IMR-90 (cell line): ENCODE data around the gene STON2. TPM values are rescaled to one million over a fixed set of nuclear protein-coding genes. Genes with fewer than 3 reads are reported as not detected.

Experiments
- ATAC-seq: fragments of 200-7000 bp; cut with Tn5 transposase; 2 replicates; pipeline ENCODE4 v1.9.1; 2020; ENCODE audit warnings: low read depth, mild to moderate bottlenecking, moderate library complexity
- BruUV-seq: library from RNA; stranded (reverse); fragments of 400-500 nt; replicated peaks from 2 replicates; lab custom pipeline; 2021; lab: Mats Ljungman, UMichigan
- CTCF ChIA-PET: fragments of 300-600 bp; formaldehyde crosslinking; extraction: SDS; loops from one replicate; lab custom pipeline; 2021; ENCODE audit warnings: antibody characterized with exemption; lab: Yijun Ruan, JAX
- POLR2A ChIA-PET: fragments of 300-600 bp; sonication (Branson Sonifier 250); formaldehyde crosslinking; loops from one replicate; lab custom pipeline; 2022; ENCODE audit warnings: antibody characterized with exemption; ENCODE audit not compliant: unreplicated experiment; lab: Charles Lee
- DNase-seq: peaks from one replicate; pipeline ENCODE4 v3.0.0; 2013
- H2AFZ ChIP-seq: replicated peaks from 2 replicates; pipeline ENCODE3; 2013; ENCODE audit warnings: low read length, mild to moderate bottlenecking; ENCODE audit not compliant: poor library complexity
- H2AK5ac ChIP-seq: 2 replicates; pipeline ENCODE4 v1.6.1; 2013; ENCODE audit warnings: low read depth, low read length, inconsistent platforms
- H2AK9ac ChIP-seq: replicated peaks from 2 replicates; pipeline ENCODE3; 2013; ENCODE audit warnings: mild to moderate bottlenecking, low read depth, low read length, moderate library complexity; ENCODE audit not compliant: poor library complexity
- H2BK120ac ChIP-seq: 2 replicates; pipeline ENCODE4 v1.6.1; 2013; ENCODE audit warnings: low read depth, low read length, inconsistent platforms
- H2BK15ac ChIP-seq: 3 replicates; pipeline ENCODE4 v1.6.1; 2013; ENCODE audit warnings: low read depth, low read length, inconsistent platforms
- H2BK20ac ChIP-seq: 2 replicates; pipeline ENCODE4 v1.6.1; 2013; ENCODE audit warnings: low read depth, mild to moderate bottlenecking, inconsistent platforms, low read length, moderate library complexity
- H2BK5ac ChIP-seq: 2 replicates; pipeline ENCODE4 v1.6.1; 2013; ENCODE audit warnings: mild to moderate bottlenecking, low read depth, low read length, inconsistent platforms; ENCODE audit not compliant: poor library complexity, severe bottlenecking
- H3K14ac ChIP-seq: replicated peaks from 2 replicates; pipeline ENCODE4 v1.6.1; 2013; ENCODE audit warnings: low read depth, low read length, inconsistent platforms
- H3K18ac ChIP-seq: 2 replicates; pipeline ENCODE4 v1.6.1; 2013; ENCODE audit warnings: low read depth, low read length, control low read depth
- H3K23ac ChIP-seq: 2 replicates; pipeline ENCODE4 v1.6.1; 2013; ENCODE audit warnings: low read depth, low read length, inconsistent platforms
- H3K27ac ChIP-seq: 2 replicates; pipeline ENCODE4 v1.5.1; 2013; ENCODE audit warnings: mild to moderate bottlenecking, control low read depth, low read length; ENCODE audit not compliant: insufficient read depth
- H3K27me3 ChIP-seq: 2 replicates; pipeline ENCODE4 v1.6.1; 2013; ENCODE audit warnings: low read length; ENCODE audit not compliant: control insufficient read depth, insufficient read depth
- H3K36me3 ChIP-seq: 2 replicates; pipeline ENCODE4 v1.6.1; 2013; ENCODE audit warnings: low read length, mixed read lengths; ENCODE audit not compliant: control insufficient read depth, insufficient read depth
- H3K4ac ChIP-seq: 2 replicates; pipeline ENCODE4 v1.6.1; 2013; ENCODE audit warnings: low read depth, low read length, inconsistent platforms
- H3K4me1 ChIP-seq: 2 replicates; pipeline ENCODE4 v1.6.1; 2013; ENCODE audit warnings: low read length, mixed read lengths; ENCODE audit not compliant: control insufficient read depth, insufficient read depth
- H3K4me2 ChIP-seq: 2 replicates; pipeline ENCODE4 v1.6.1; 2013; ENCODE audit warnings: low read depth, mild to moderate bottlenecking, control low read depth, low read length, moderate library complexity
- H3K4me3 ChIP-seq: 2 replicates; pipeline ENCODE4 v1.5.1; 2013; ENCODE audit warnings: low read depth, mild to moderate bottlenecking, control low read depth, low read length, moderate library complexity; ENCODE audit not compliant: insufficient read depth
- H3K56ac ChIP-seq: 2 replicates; pipeline ENCODE4 v1.6.1; 2013; ENCODE audit warnings: low read length, inconsistent platforms; ENCODE audit not compliant: insufficient read depth; ENCODE audit errors: extremely low read depth
- H3K79me1 ChIP-seq, 2 experiments: 2 replicates each; pipeline ENCODE4 v1.6.1; 2013; ENCODE audit warnings: low read length in 2 of 2, inconsistent platforms in 1 of 2, low read depth in 1 of 2
- H3K9ac ChIP-seq: 2 replicates; pipeline ENCODE4 v1.6.1; 2013; ENCODE audit warnings: low read depth, low read length, control low read depth
- H3K9me1 ChIP-seq: 2 replicates; pipeline ENCODE4 v1.6.1; 2013; ENCODE audit warnings: low read length, inconsistent platforms; ENCODE audit not compliant: insufficient read depth
- H3K9me3 ChIP-seq: 2 replicates; pipeline ENCODE4 v1.6.1; 2013; ENCODE audit warnings: low read length; ENCODE audit not compliant: control insufficient read depth, insufficient read depth
- H4K20me1 ChIP-seq: 2 replicates; pipeline ENCODE4 v1.6.1; 2013; ENCODE audit warnings: low read length, inconsistent platforms; ENCODE audit not compliant: insufficient read depth
- H4K5ac ChIP-seq: 2 replicates; pipeline ENCODE4 v1.6.1; 2013; ENCODE audit warnings: mild to moderate bottlenecking, low read depth, low read length, control low read depth
- H4K8ac ChIP-seq, 2 experiments: 2 replicates each; pipeline ENCODE4 v1.6.1; 2013; ENCODE audit warnings: low read depth in 2 of 2, low read length in 2 of 2, control low read depth in 1 of 2, inconsistent platforms in 1 of 2
- H4K91ac ChIP-seq: 2 replicates; pipeline ENCODE4 v1.6.1; 2013; ENCODE audit warnings: low read depth, low read length, inconsistent platforms; ENCODE audit not compliant: insufficient read depth
- BHLHE40 ChIP-seq: fragments of 150-350 bp; IDR thresholded peaks from 2 replicates; pipeline ENCODE4 v1.6.1; 2016; ENCODE audit warnings: mild to moderate bottlenecking, low read depth, low read length
- CHD1 ChIP-seq: IDR thresholded peaks from 2 replicates; pipeline ENCODE4 v1.6.1; 2012; ENCODE audit warnings: low read depth, low read length, improper control_type of control experiment
- FOS ChIP-seq: fragments of 150-350 bp; IDR thresholded peaks from 2 replicates; pipeline ENCODE4 v1.6.1; 2016; ENCODE audit warnings: low read depth, low read length
- NFE2L2 ChIP-seq: fragments of 150-350 bp; IDR thresholded peaks from 2 replicates; pipeline ENCODE4 v1.6.1; 2016; ENCODE audit warnings: low read depth, mild to moderate bottlenecking, low read length
- POLR2A ChIP-seq: IDR thresholded peaks from 2 replicates; pipeline ENCODE4 v1.6.1; 2012; ENCODE audit warnings: mild to moderate bottlenecking, low read depth, low read length
- RAD21 ChIP-seq: IDR thresholded peaks from 2 replicates; pipeline ENCODE4 v1.6.1; 2012; ENCODE audit warnings: low read length, improper control_type of control experiment
- SMC3 ChIP-seq: fragments of 150-350 bp; IDR thresholded peaks from 2 replicates; pipeline ENCODE4 v1.6.1; 2016; ENCODE audit warnings: low read depth, mild to moderate bottlenecking, antibody characterized with exemption, low read length, moderate library complexity
- WGBS, 2 experiments: methylation state at CpG; one replicate each; pipeline versions ENCODE4 v1.1.5 to v1.1.7; 2013; ENCODE audit warnings: missing lambda C conversion rate in 2 of 2; ENCODE audit not compliant: insufficient read length in 1 of 2; ENCODE audit errors: extremely low coverage in 2 of 2; 5-methylcytosine and 5-hydroxymethylcytosine counted together
- dilution Hi-C: fragments of 300-500 bp; cut with HindIII; formaldehyde crosslinking; loops from one replicate; pipeline ENCODE4 v1.14.3; 2018; ENCODE audit warnings: low sequenced_read_pairs; ENCODE audit not compliant: unreplicated experiment
- in situ Hi-C: fragments of 300-500 bp; cut with MboI; formaldehyde crosslinking; loops from 3 replicates; pipeline ENCODE4 v1.14.3; 2019; ENCODE audit warnings: low sequenced_read_pairs, inconsistent platforms, mixed read lengths
- intact Hi-C: fragments of 100-400 bp; cut with micrococcal nuclease; formaldehyde crosslinking; loops from 2 replicates; pipeline ENCODE4 v1.10.0; 2022
- polyA plus RNA-seq, 3 experiments: library from polyadenylated mRNA; depleted of rRNA; stranded (reverse); fragments of >200 nt; gene quantifications; 2 replicates each; pipeline ENCODE4 v1.2.3, GENCODE V29; 2012; ENCODE audit warnings: low replicate concordance in 1 of 3
- total RNA-seq: library from RNA; depleted of rRNA; stranded (reverse); fragments of >200 nt; gene quantifications from 2 replicates; pipeline ENCODE4 v1.2.3, GENCODE V29; 2012

STON2 gene
- total and polyA plus RNA-seq, 2 of the 4 experiments (the other 2 are of a cell fraction), result not detected

GRCh38 chr14:81390696-81391095 lies 9.4 kb downstream of the STON2 start:
- H3K23ac ChIP-seq, result no peak overlapping the region
- H3K4me2 ChIP-seq, result no peak overlapping the region
- POLR2A ChIA-PET, result no interaction called here
- no peaks in the 10 kb centered on the region for H3K27me3 ChIP-seq
- no peak overlapping the region for H4K91ac ChIP-seq
- H3K36me3 ChIP-seq, result no peaks in the 10 kb centered on the region
- CTCF ChIA-PET, result no interaction called here
- no peak overlapping the region for H3K56ac ChIP-seq
- intact Hi-C loops (no loop called here), in situ Hi-C loops (no loop called here), dilution Hi-C loops (no loop called here)
- no peak overlapping the region for H3K18ac ChIP-seq
- no peak overlapping the region for H2AK5ac ChIP-seq
- no peak overlapping the region for H4K8ac ChIP-seq
- H3K4me3 ChIP-seq, result no peak overlapping the region
- no peak overlapping the region for H2AFZ ChIP-seq
- no peak overlapping the region for H4K5ac ChIP-seq
- no peaks in the 10 kb centered on the region for H4K20me1 ChIP-seq
- WGBS, 2 experiments, result 0% methylated on average over 1 of the region's 3 CpGs; no CpG with 5 or more reads in 1 of the 2 experiments
- ATAC-seq (no peak), DNase-seq (no peak)
- H3K9me1 ChIP-seq, result no peaks in the 10 kb centered on the region
- H3K79me1 ChIP-seq, result no peaks in the 10 kb centered on the region
- H2AK9ac ChIP-seq, result no peak overlapping the region
- no peak overlapping the region for H3K14ac ChIP-seq
- H2BK5ac ChIP-seq, result no peak overlapping the region
- H2BK120ac ChIP-seq, result no peak overlapping the region
- H3K27ac ChIP-seq, result no peak overlapping the region
- TF ChIP-seq CHD1 (no peak), FOS (no peak), NFE2L2 (no peak), BHLHE40 (no peak), POLR2A (no peak), SMC3 (no peak), RAD21 (no peak)
- H3K9me3 ChIP-seq, result no peaks in the 10 kb centered on the region
- no TSS peak for BruUV-seq
- H2BK20ac ChIP-seq, result no peak overlapping the region
- no peak overlapping the region for H3K4ac ChIP-seq
- no peak overlapping the region for H3K9ac ChIP-seq
- H3K4me1 ChIP-seq, result no peaks in the 10 kb centered on the region
- H2BK15ac ChIP-seq, result no peak overlapping the region
